AG04450 (cell line): Measurements from ENCODE around the gene HOXC5. TPM values are rescaled to one million over a fixed set of nuclear protein-coding genes. Genes with fewer than 3 reads are reported as not detected.
"Not testable (repeated sequence)": the region's sequence is repeated elsewhere in the genome, so short reads cannot be mapped to it uniquely, and the experiment has no call there.

Experiments used
- CTCF ChIA-PET: fragments of 300-600, 350-600 bp; formaldehyde crosslinking; extraction: SDS; loops from one replicate; lab custom pipeline; 2022; ENCODE audit warnings: antibody characterized with exemption, inconsistent platforms; lab: Charles Lee
- POLR2A ChIA-PET: fragments of 350-600 bp; formaldehyde crosslinking; extraction: SDS; loops from one replicate; lab custom pipeline; 2021; ENCODE audit warnings: antibody characterized with exemption, inconsistent platforms; lab: Yijun Ruan, JAX
- DNase-seq: peaks from one replicate; pipeline ENCODE4 v3.0.0-alpha.2; 2011; ENCODE audit warnings: low read depth, low spot score
- H3K27ac ChIP-seq: one replicate; pipeline ENCODE4 v1.5.1; 2012; ENCODE audit warnings: low read depth, low read length, control low read depth
- H3K27me3 ChIP-seq: one replicate; pipeline ENCODE4 v1.6.0; 2012; ENCODE audit warnings: low read length; ENCODE audit not compliant: control insufficient read depth, insufficient read depth
- H3K4me3 ChIP-seq: 2 replicates; pipeline ENCODE4 v1.5.1; 2011; ENCODE audit warnings: mild to moderate bottlenecking, low read depth, low read length, control low read depth
- H3K9me3 ChIP-seq: 2 replicates; pipeline ENCODE4 v1.5.1; 2012; ENCODE audit warnings: low read length; ENCODE audit not compliant: control insufficient read depth, insufficient read depth
- CTCF ChIP-seq: IDR thresholded peaks from 2 replicates; pipeline ENCODE4 v1.5.1; 2011; ENCODE audit warnings: low read depth, low read length, control low read depth, inconsistent platforms
- polyA plus RNA-seq: library from polyadenylated mRNA; depleted of rRNA; stranded (reverse); fragments of >200 nt; gene quantifications from 2 replicates; pipeline ENCODE4 v1.2.3, GENCODE V29; 2011

HOXC5 gene
- polyA plus RNA-seq, 1 experiment: not detected

- ChIA-PET CTCF (no interaction called here), POLR2A (no interaction called here)
- H3K4me3 ChIP-seq: no peak overlapping the region
- peaks cover 11% of the 10 kb centered on the region for H3K27me3 ChIP-seq
- H3K27ac ChIP-seq: no peak overlapping the region
- TF ChIP-seq CTCF: no peak
- DNase-seq: no peak
- H3K9me3 ChIP-seq: no peaks in the 10 kb centered on the region
Measured at GRCh38 chr12:54074308-54074707, 41.5 kb downstream of the HOXC5 start.

- no peak for TF ChIP-seq CTCF
- no peak overlapping the region for H3K4me3 ChIP-seq
- no peak overlapping the region for H3K27ac ChIP-seq
- ChIA-PET CTCF (interaction anchor here (1.9 kb wide), 1 partner anchor 126 kb away, joined by 5 read pairs; no protein-coding TSS in a partner anchor), POLR2A (no interaction called here)
- no peaks in the 10 kb centered on the region for H3K9me3 ChIP-seq
- H3K27me3 ChIP-seq: peaks cover 13% of the 10 kb centered on the region
- no peak for DNase-seq
Measured at GRCh38 chr12:54075409-54075808, 42.6 kb downstream of the HOXC5 start.

- POLR2A ChIA-PET: no interaction called here
- no peaks in the 10 kb centered on the region for H3K9me3 ChIP-seq
- TF ChIP-seq CTCF: no peak
- no peak overlapping the region for H3K27ac ChIP-seq
- CTCF ChIA-PET: interaction anchor here (1.9 kb wide), 1 partner anchor 125 kb away, joined by 5 read pairs; no protein-coding TSS in a partner anchor
- no peak for DNase-seq
- no peak overlapping the region for H3K4me3 ChIP-seq
- peaks cover 15% of the 10 kb centered on the region for H3K27me3 ChIP-seq
Measured at GRCh38 chr12:54075974-54076373, 43.1 kb downstream of the HOXC5 start.

GRCh38 chr12:54077843-54078242 lies 45.0 kb downstream of the HOXC5 start:
- DNase-seq, POLR2A ChIA-PET, CTCF ChIA-PET, H3K9me3 ChIP-seq, H3K27ac ChIP-seq, H3K4me3 ChIP-seq: not testable (repeated sequence)
- H3K27me3 ChIP-seq: peaks cover 20% of the 10 kb centered on the region

- H3K4me3 ChIP-seq, POLR2A ChIA-PET, DNase-seq, CTCF ChIA-PET, H3K9me3 ChIP-seq, H3K27ac ChIP-seq: not testable (repeated sequence)
- H3K27me3 ChIP-seq: peaks cover 26% of the 10 kb centered on the region
Measured at GRCh38 chr12:54079115-54079514, 46.3 kb downstream of the HOXC5 start.

- H3K9me3 ChIP-seq, DNase-seq, H3K4me3 ChIP-seq, H3K27ac ChIP-seq, POLR2A ChIA-PET: not testable (repeated sequence)
- peaks cover 26% of the 10 kb centered on the region for H3K27me3 ChIP-seq
- CTCF ChIA-PET: interaction anchor here (0.6 kb wide), 1 partner anchor 15 kb away, joined by 4 read pairs; no protein-coding TSS in a partner anchor
Measured at GRCh38 chr12:54080008-54080924, 47.4 kb downstream of the HOXC5 start.

GRCh38 chr12:54081053-54081514 lies 48.2 kb downstream of the HOXC5 start:
- DNase-seq, H3K27ac ChIP-seq, POLR2A ChIA-PET, H3K4me3 ChIP-seq, H3K9me3 ChIP-seq: not testable (repeated sequence)
- H3K27me3 ChIP-seq: peaks cover 22% of the 10 kb centered on the region
- CTCF ChIA-PET: interaction anchor here (0.6 kb wide), 1 partner anchor 16 kb away, joined by 4 read pairs; no protein-coding TSS in a partner anchor

- POLR2A ChIA-PET, H3K9me3 ChIP-seq, H3K27ac ChIP-seq, H3K4me3 ChIP-seq, DNase-seq, CTCF ChIA-PET: not testable (repeated sequence)
- peaks cover 20% of the 10 kb centered on the region for H3K27me3 ChIP-seq
Measured at GRCh38 chr12:54081581-54082396, 48.9 kb downstream of the HOXC5 start.
